IPS-18c (cell line): Measurements from ENCODE around the gene NR2F2.

Experiments
- H3K4me3 ChIP-seq: 2 replicates; pipeline ENCODE4 v1.7.0; 2013; ENCODE audit warnings: low read depth, mild to moderate bottlenecking, low read length, moderate library complexity; ENCODE audit not compliant: insufficient read depth
- H3K9me3 ChIP-seq: one replicate; pipeline ENCODE4 v1.6.1; 2013; ENCODE audit warnings: mild to moderate bottlenecking, low read length, moderate library complexity; ENCODE audit not compliant: control insufficient read depth, insufficient read depth

NR2F2 gene

GRCh38 chr15:96312641-96313335 is 17.7 kb upstream of the NR2F2 start:
- H3K4me3 ChIP-seq = no peak overlapping the region
- H3K9me3 ChIP-seq = no peaks in the 10 kb centered on the region

GRCh38 chr15:96314518-96314917 is 16.0 kb upstream of the NR2F2 start:
- H3K4me3 ChIP-seq = no peak overlapping the region
- H3K9me3 ChIP-seq = no peaks in the 10 kb centered on the region

- H3K4me3 ChIP-seq = no peak overlapping the region
- no peaks in the 10 kb centered on the region for H3K9me3 ChIP-seq
Observed at GRCh38 chr15:96314963-96315362, 15.5 kb upstream of the NR2F2 start.

- H3K4me3 ChIP-seq = no peak overlapping the region
- no peaks in the 10 kb centered on the region for H3K9me3 ChIP-seq
Observed at GRCh38 chr15:96316953-96317629, 13.4 kb upstream of the NR2F2 start.

- Histone ChIP-seq H3K4me3 (no peak overlapping the region), H3K9me3 (no peaks in the 10 kb centered on the region)
Observed at GRCh38 chr15:96320107-96320506, 10.4 kb upstream of the NR2F2 start.

GRCh38 chr15:96320703-96321638 is 9.5 kb upstream of the NR2F2 start:
- no peaks in the 10 kb centered on the region for H3K9me3 ChIP-seq
- peak overlapping the region; percentile 42 for H3K4me3 ChIP-seq

GRCh38 chr15:96321639-96322535 is 8.6 kb upstream of the NR2F2 start:
- H3K9me3 ChIP-seq = no peaks in the 10 kb centered on the region
- peak overlapping the region; percentile 42 for H3K4me3 ChIP-seq

- Histone ChIP-seq H3K9me3 (no peaks in the 10 kb centered on the region), H3K4me3 (peak overlapping the region; percentile 42; the same call in 1 of the 2 replicates)
Observed at GRCh38 chr15:96322536-96323318, 7.8 kb upstream of the NR2F2 start.

- Histone ChIP-seq H3K4me3 (peak overlapping the region; percentile 42; the same call in 1 of the 2 replicates), H3K9me3 (no peaks in the 10 kb centered on the region)
Observed at GRCh38 chr15:96323319-96324145, 7.0 kb upstream of the NR2F2 start.

- Histone ChIP-seq H3K9me3 (no peaks in the 10 kb centered on the region), H3K4me3 (no peak overlapping the region)
Observed at GRCh38 chr15:96324192-96324895, 6.2 kb upstream of the NR2F2 start.

GRCh38 chr15:96324940-96325540 is 5.5 kb upstream of the NR2F2 start:
- Histone ChIP-seq H3K4me3 (no peak overlapping the region), H3K9me3 (no peaks in the 10 kb centered on the region)

GRCh38 chr15:96325541-96326327 is 4.8 kb upstream of the NR2F2 start:
- H3K4me3 ChIP-seq = no peak overlapping the region; the same call in 1 of the 2 replicates

GRCh38 chr15:96326328-96327154 is 4.0 kb upstream of the NR2F2 start:
- peak overlapping the region; percentile 42; the same call in 1 of the 2 replicates for H3K4me3 ChIP-seq

More at GRCh38 chr15:96325541-96326327, 4.8 kb upstream of the NR2F2 start:
- no peaks in the 10 kb centered on the region for H3K9me3 ChIP-seq

More at GRCh38 chr15:96326328-96327154, 4.0 kb upstream of the NR2F2 start:
- H3K9me3 ChIP-seq = no peaks in the 10 kb centered on the region
